IMR-90 (cell line): ENCODE measurements around the gene EDDM13. TPM values are rescaled to one million over a fixed set of nuclear protein-coding genes. Genes with fewer than 3 reads are reported as not detected.

Experiments
- ATAC-seq: fragments of 200-7000 bp; cut with Tn5 transposase; 2 replicates; pipeline ENCODE4 v1.9.1; 2020; ENCODE audit warnings: low read depth, mild to moderate bottlenecking, moderate library complexity
- BruUV-seq: library from RNA; stranded (reverse); fragments of 400-500 nt; replicated peaks from 2 replicates; lab custom pipeline; 2021; lab: Mats Ljungman, UMichigan
- CTCF ChIA-PET: fragments of 300-600 bp; formaldehyde crosslinking; extraction: SDS; loops from one replicate; lab custom pipeline; 2021; ENCODE audit warnings: antibody characterized with exemption; lab: Yijun Ruan, JAX
- POLR2A ChIA-PET: fragments of 300-600 bp; sonication (Branson Sonifier 250); formaldehyde crosslinking; loops from one replicate; lab custom pipeline; 2022; ENCODE audit warnings: antibody characterized with exemption; ENCODE audit not compliant: unreplicated experiment; lab: Charles Lee
- DNase-seq: peaks from one replicate; pipeline ENCODE4 v3.0.0; 2013
- H2AFZ ChIP-seq: replicated peaks from 2 replicates; pipeline ENCODE3; 2013; ENCODE audit warnings: low read length, mild to moderate bottlenecking; ENCODE audit not compliant: poor library complexity
- H2AK5ac ChIP-seq: 2 replicates; pipeline ENCODE4 v1.6.1; 2013; ENCODE audit warnings: low read depth, low read length, inconsistent platforms
- H2AK9ac ChIP-seq: replicated peaks from 2 replicates; pipeline ENCODE3; 2013; ENCODE audit warnings: mild to moderate bottlenecking, low read depth, low read length, moderate library complexity; ENCODE audit not compliant: poor library complexity
- H2BK120ac ChIP-seq: 2 replicates; pipeline ENCODE4 v1.6.1; 2013; ENCODE audit warnings: low read depth, low read length, inconsistent platforms
- H2BK15ac ChIP-seq: 3 replicates; pipeline ENCODE4 v1.6.1; 2013; ENCODE audit warnings: low read depth, low read length, inconsistent platforms
- H2BK20ac ChIP-seq: 2 replicates; pipeline ENCODE4 v1.6.1; 2013; ENCODE audit warnings: low read depth, mild to moderate bottlenecking, inconsistent platforms, low read length, moderate library complexity
- H2BK5ac ChIP-seq: 2 replicates; pipeline ENCODE4 v1.6.1; 2013; ENCODE audit warnings: mild to moderate bottlenecking, low read depth, low read length, inconsistent platforms; ENCODE audit not compliant: poor library complexity, severe bottlenecking
- H3K14ac ChIP-seq: replicated peaks from 2 replicates; pipeline ENCODE4 v1.6.1; 2013; ENCODE audit warnings: low read depth, low read length, inconsistent platforms
- H3K18ac ChIP-seq: 2 replicates; pipeline ENCODE4 v1.6.1; 2013; ENCODE audit warnings: low read depth, low read length, control low read depth
- H3K23ac ChIP-seq: 2 replicates; pipeline ENCODE4 v1.6.1; 2013; ENCODE audit warnings: low read depth, low read length, inconsistent platforms
- H3K27ac ChIP-seq: 2 replicates; pipeline ENCODE4 v1.5.1; 2013; ENCODE audit warnings: mild to moderate bottlenecking, control low read depth, low read length; ENCODE audit not compliant: insufficient read depth
- H3K27me3 ChIP-seq: 2 replicates; pipeline ENCODE4 v1.6.1; 2013; ENCODE audit warnings: low read length; ENCODE audit not compliant: control insufficient read depth, insufficient read depth
- H3K36me3 ChIP-seq: 2 replicates; pipeline ENCODE4 v1.6.1; 2013; ENCODE audit warnings: low read length, mixed read lengths; ENCODE audit not compliant: control insufficient read depth, insufficient read depth
- H3K4ac ChIP-seq: 2 replicates; pipeline ENCODE4 v1.6.1; 2013; ENCODE audit warnings: low read depth, low read length, inconsistent platforms
- H3K4me1 ChIP-seq: 2 replicates; pipeline ENCODE4 v1.6.1; 2013; ENCODE audit warnings: low read length, mixed read lengths; ENCODE audit not compliant: control insufficient read depth, insufficient read depth
- H3K4me2 ChIP-seq: 2 replicates; pipeline ENCODE4 v1.6.1; 2013; ENCODE audit warnings: low read depth, mild to moderate bottlenecking, control low read depth, low read length, moderate library complexity
- H3K4me3 ChIP-seq: 2 replicates; pipeline ENCODE4 v1.5.1; 2013; ENCODE audit warnings: low read depth, mild to moderate bottlenecking, control low read depth, low read length, moderate library complexity; ENCODE audit not compliant: insufficient read depth
- H3K56ac ChIP-seq: 2 replicates; pipeline ENCODE4 v1.6.1; 2013; ENCODE audit warnings: low read length, inconsistent platforms; ENCODE audit not compliant: insufficient read depth; ENCODE audit errors: extremely low read depth
- H3K79me1 ChIP-seq, 2 experiments: 2 replicates each; pipeline ENCODE4 v1.6.1; 2013; ENCODE audit warnings: low read length in 2 of 2, inconsistent platforms in 1 of 2, low read depth in 1 of 2
- H3K9ac ChIP-seq: 2 replicates; pipeline ENCODE4 v1.6.1; 2013; ENCODE audit warnings: low read depth, low read length, control low read depth
- H3K9me1 ChIP-seq: 2 replicates; pipeline ENCODE4 v1.6.1; 2013; ENCODE audit warnings: low read length, inconsistent platforms; ENCODE audit not compliant: insufficient read depth
- H3K9me3 ChIP-seq: 2 replicates; pipeline ENCODE4 v1.6.1; 2013; ENCODE audit warnings: low read length; ENCODE audit not compliant: control insufficient read depth, insufficient read depth
- H4K20me1 ChIP-seq: 2 replicates; pipeline ENCODE4 v1.6.1; 2013; ENCODE audit warnings: low read length, inconsistent platforms; ENCODE audit not compliant: insufficient read depth
- H4K5ac ChIP-seq: 2 replicates; pipeline ENCODE4 v1.6.1; 2013; ENCODE audit warnings: mild to moderate bottlenecking, low read depth, low read length, control low read depth
- H4K8ac ChIP-seq, 2 experiments: 2 replicates each; pipeline ENCODE4 v1.6.1; 2013; ENCODE audit warnings: low read depth in 2 of 2, low read length in 2 of 2, control low read depth in 1 of 2, inconsistent platforms in 1 of 2
- H4K91ac ChIP-seq: 2 replicates; pipeline ENCODE4 v1.6.1; 2013; ENCODE audit warnings: low read depth, low read length, inconsistent platforms; ENCODE audit not compliant: insufficient read depth
- BHLHE40 ChIP-seq: fragments of 150-350 bp; IDR thresholded peaks from 2 replicates; pipeline ENCODE4 v1.6.1; 2016; ENCODE audit warnings: mild to moderate bottlenecking, low read depth, low read length
- CEBPB ChIP-seq: IDR thresholded peaks from 2 replicates; pipeline ENCODE4 v1.6.1; 2012; ENCODE audit warnings: low read depth, low read length, improper control_type of control experiment
- CHD1 ChIP-seq: IDR thresholded peaks from 2 replicates; pipeline ENCODE4 v1.6.1; 2012; ENCODE audit warnings: low read depth, low read length, improper control_type of control experiment
- CTCF ChIP-seq: conservative IDR thresholded peaks from 2 replicates; pipeline ENCODE4 v1.5.1; 2012; ENCODE audit warnings: mild to moderate bottlenecking, low read depth, low read length, improper control_type of control experiment
- FOS ChIP-seq: fragments of 150-350 bp; IDR thresholded peaks from 2 replicates; pipeline ENCODE4 v1.6.1; 2016; ENCODE audit warnings: low read depth, low read length
- MAFK ChIP-seq: IDR thresholded peaks from 2 replicates; pipeline ENCODE4 v1.6.1; 2012; ENCODE audit warnings: low read depth, low read length, improper control_type of control experiment
- MAZ ChIP-seq: IDR thresholded peaks from 2 replicates; pipeline ENCODE4 v1.6.1; 2012; ENCODE audit warnings: low read depth, mild to moderate bottlenecking, low read length, improper control_type of control experiment, moderate library complexity, borderline replicate concordance
- MXI1 ChIP-seq: IDR thresholded peaks from 2 replicates; pipeline ENCODE4 v1.6.1; 2012; ENCODE audit warnings: low read depth, mild to moderate bottlenecking, low read length, moderate library complexity, borderline replicate concordance
- RCOR1 ChIP-seq: IDR thresholded peaks from 2 replicates; pipeline ENCODE4 v1.6.1; 2012; ENCODE audit warnings: mild to moderate bottlenecking, low read length, improper control_type of control experiment; ENCODE audit not compliant: insufficient replicate concordance
- RFX5 ChIP-seq: IDR thresholded peaks from 2 replicates; pipeline ENCODE4 v1.8.0; 2012; ENCODE audit warnings: low read depth, mild to moderate bottlenecking, low read length, moderate library complexity
- SMC3 ChIP-seq: fragments of 150-350 bp; IDR thresholded peaks from 2 replicates; pipeline ENCODE4 v1.6.1; 2016; ENCODE audit warnings: low read depth, mild to moderate bottlenecking, antibody characterized with exemption, low read length, moderate library complexity
- WGBS, 2 experiments: methylation state at CpG; one replicate each; pipeline versions ENCODE4 v1.1.5 to v1.1.7; 2013; ENCODE audit warnings: missing lambda C conversion rate in 2 of 2; ENCODE audit not compliant: insufficient read length in 1 of 2; ENCODE audit errors: extremely low coverage in 2 of 2; 5-methylcytosine and 5-hydroxymethylcytosine counted together
- dilution Hi-C: fragments of 300-500 bp; cut with HindIII; formaldehyde crosslinking; loops from one replicate; pipeline ENCODE4 v1.14.3; 2018; ENCODE audit warnings: low sequenced_read_pairs; ENCODE audit not compliant: unreplicated experiment
- in situ Hi-C: fragments of 300-500 bp; cut with MboI; formaldehyde crosslinking; loops from 3 replicates; pipeline ENCODE4 v1.14.3; 2019; ENCODE audit warnings: low sequenced_read_pairs, inconsistent platforms, mixed read lengths
- intact Hi-C: fragments of 100-400 bp; cut with micrococcal nuclease; formaldehyde crosslinking; loops from 2 replicates; pipeline ENCODE4 v1.10.0; 2022
- polyA plus RNA-seq, 3 experiments: library from polyadenylated mRNA; depleted of rRNA; stranded (reverse); fragments of >200 nt; gene quantifications; 2 replicates each; pipeline ENCODE4 v1.2.3, GENCODE V29; 2012; ENCODE audit warnings: low replicate concordance in 1 of 3
- total RNA-seq: library from RNA; depleted of rRNA; stranded (reverse); fragments of >200 nt; gene quantifications from 2 replicates; pipeline ENCODE4 v1.2.3, GENCODE V29; 2012
- TF ChIP-seq, protein P1 (sequence below): fragments of 150-350 bp; IDR thresholded peaks from 2 replicates; pipeline ENCODE4 v1.6.1; 2016; ENCODE audit warnings: low read depth, mild to moderate bottlenecking, low read length, moderate library complexity, borderline replicate concordance

The EDDM13 gene
- total and polyA plus RNA-seq, 2 of the 4 experiments (the other 2 are of a cell fraction), result not detected

DNA sequence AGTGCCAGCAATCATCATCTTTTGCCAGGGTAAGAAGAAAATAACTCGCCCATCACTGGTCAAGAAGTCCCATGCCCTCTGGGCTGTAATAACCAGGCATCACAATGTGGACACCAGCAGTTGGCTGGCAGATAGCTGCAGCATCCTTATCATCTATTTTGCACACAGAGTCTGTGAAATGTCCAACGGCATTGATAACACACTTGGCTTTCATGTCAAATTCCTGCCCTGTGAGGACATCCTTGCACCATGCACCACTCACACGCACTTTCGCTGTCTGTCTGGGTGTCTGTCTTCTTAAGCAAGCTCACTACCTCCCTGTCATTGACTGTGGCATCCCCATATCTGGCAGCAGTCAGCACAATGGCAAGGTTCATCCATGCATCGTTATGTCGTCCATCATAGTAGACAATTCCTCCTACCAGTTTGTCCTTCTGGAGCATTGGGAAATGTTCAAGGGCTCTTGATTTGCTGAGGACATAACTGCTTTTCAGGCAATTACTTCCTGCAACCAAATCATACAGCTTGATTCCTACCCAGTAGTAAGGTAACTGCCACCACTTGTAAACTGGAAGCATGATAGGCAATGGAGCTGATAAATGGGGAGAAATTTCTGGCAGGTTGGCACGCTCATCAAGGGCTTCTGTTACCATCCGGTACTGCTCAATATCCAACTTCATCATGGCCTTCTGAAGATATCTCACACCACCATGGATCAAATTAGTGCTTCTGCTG lies 48.9 kb downstream of the EDDM13 start:
- H3K23ac ChIP-seq, result no peak overlapping the region
- H3K18ac ChIP-seq, result no peak overlapping the region
- no TSS peak for BruUV-seq
- H4K20me1 ChIP-seq, result no peaks in the 10 kb centered on the region
- H2AK9ac ChIP-seq, result no peak overlapping the region
- no peaks in the 10 kb centered on the region for H3K9me1 ChIP-seq
- H3K27ac ChIP-seq, result no peak overlapping the region
- TF ChIP-seq, protein P1, sequence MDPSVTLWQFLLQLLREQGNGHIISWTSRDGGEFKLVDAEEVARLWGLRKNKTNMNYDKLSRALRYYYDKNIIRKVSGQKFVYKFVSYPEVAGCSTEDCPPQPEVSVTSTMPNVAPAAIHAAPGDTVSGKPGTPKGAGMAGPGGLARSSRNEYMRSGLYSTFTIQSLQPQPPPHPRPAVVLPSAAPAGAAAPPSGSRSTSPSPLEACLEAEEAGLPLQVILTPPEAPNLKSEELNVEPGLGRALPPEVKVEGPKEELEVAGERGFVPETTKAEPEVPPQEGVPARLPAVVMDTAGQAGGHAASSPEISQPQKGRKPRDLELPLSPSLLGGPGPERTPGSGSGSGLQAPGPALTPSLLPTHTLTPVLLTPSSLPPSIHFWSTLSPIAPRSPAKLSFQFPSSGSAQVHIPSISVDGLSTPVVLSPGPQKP, result no peak
- TF ChIP-seq FOS (no peak), SMC3 (no peak), RCOR1 (no peak), MXI1 (no peak), CHD1 (no peak), MAZ (no peak), CTCF (no peak), CEBPB (no peak), BHLHE40 (no peak), MAFK (no peak), RFX5 (no peak)
- no peak overlapping the region for H2BK20ac ChIP-seq
- H2AFZ ChIP-seq, result no peak overlapping the region
- intact Hi-C loops (no loop called here), dilution Hi-C loops (no loop called here), in situ Hi-C loops (no loop called here)
- ChIA-PET CTCF (interaction anchor here (1.1 kb wide), 1 partner anchor 12 kb away, joined by 3 read pairs; no protein-coding TSS in a partner anchor), POLR2A (no interaction called here)
- H4K8ac ChIP-seq, result no peak overlapping the region
- H3K27me3 ChIP-seq, result no peaks in the 10 kb centered on the region
- H3K9ac ChIP-seq, result no peak overlapping the region
- no peak overlapping the region for H3K4me3 ChIP-seq
- H3K14ac ChIP-seq, result no peak overlapping the region
- H3K36me3 ChIP-seq, result no peaks in the 10 kb centered on the region
- no peak overlapping the region for H2AK5ac ChIP-seq
- no peak overlapping the region for H4K5ac ChIP-seq
- H3K4me1 ChIP-seq, result no peaks in the 10 kb centered on the region
- H3K56ac ChIP-seq, result no peak overlapping the region
- 63% methylated on average over 4 of the region's 8 CpGs; no CpG with 5 or more reads in 1 of the 2 experiments for WGBS, 2 experiments
- no peak for ATAC-seq
- H2BK5ac ChIP-seq, result no peak overlapping the region
- no peak overlapping the region for H3K4ac ChIP-seq
- H3K79me1 ChIP-seq, result no peaks in the 10 kb centered on the region
- H2BK120ac ChIP-seq, result no peak overlapping the region
- H4K91ac ChIP-seq, result no peak overlapping the region
- no peak overlapping the region for H3K4me2 ChIP-seq
- no peak overlapping the region for H2BK15ac ChIP-seq
- H3K9me3 ChIP-seq, result no peaks in the 10 kb centered on the region
- DNase-seq, result no peak
